ENCODE data around the gene ECSIT. TPM values are rescaled to one million over a fixed set of nuclear protein-coding genes. Genes with fewer than 3 reads are reported as not detected.

The ECSIT gene
- total and polyA plus RNA-seq, 2 donors (not counting 1 experiment from before 2014, with no cell fraction given) = 45.6 to 63.1 TPM

- DNase-seq (peak; percentile 67), ATAC-seq (ENCODE audit: low read depth) (peak; percentile 72)
- Mint-ChIP-seq H3K4me3 (no peak overlapping the region), H3K9me3 (ENCODE audit: insufficient read depth) (no peaks in the 10 kb centered on the region), H3K27ac (no peak overlapping the region), H3K4me1 (no peaks in the 10 kb centered on the region), H3K27me3 (no peaks in the 10 kb centered on the region)
- intact Hi-C loops (cut with micrococcal nuclease) = loop anchor here (1.0 to 2.0 kb wide), 2 partner anchors 64 to 91 kb away; no protein-coding TSS in a partner anchor
- no peaks in the 10 kb centered on the region for H3K27me3 ChIP-seq (replicated peaks in 1 of 4; ENCODE audit: control extremely low read depth in 1 of 4, control insufficient read depth in 3 of 4, insufficient read depth in 4 of 4, low read length in 3 of 4)
- no peak overlapping the region for H3K4me3 ChIP-seq (ENCODE audit: control extremely low read depth in 1 of 5, extremely low read depth in 1 of 5, insufficient read depth in 1 of 5, low read depth in 2 of 5, low read length in 4 of 5)
- H3K27ac ChIP-seq (ENCODE audit: low read length in 2 of 2) = no peak overlapping the region
- no peak overlapping the region for H3K4me2 ChIP-seq (replicated peaks; ENCODE audit: low read depth, low read length, poor library complexity, severe bottlenecking)
- H3K9ac ChIP-seq (ENCODE audit: low read length) = no peak overlapping the region
- peaks cover 0 to 20% of the 10 kb centered on the region in 2 experiments for H3K36me3 ChIP-seq (replicated peaks in 1 of 2; ENCODE audit: control extremely low read depth in 1 of 2, control insufficient read depth in 1 of 2, extremely low read depth in 1 of 2, insufficient read depth in 2 of 2, low read length in 1 of 2)
- no peaks in the 10 kb centered on the region for H4K20me1 ChIP-seq (ENCODE audit: control insufficient read depth, insufficient read depth, low read length, poor library complexity, severe bottlenecking)
- WGBS (ENCODE audit: insufficient coverage) = 75% methylated on average over 13 of the region's 17 CpGs
- CTCF ChIA-PET = interaction anchor here (0.5 to 0.8 kb wide), 3 partner anchors 70 to 116 kb away, joined by 4 to 6 read pairs (median 5); no protein-coding TSS in a partner anchor
- H3K4me1 ChIP-seq (ENCODE audit: control insufficient read depth in 2 of 2, insufficient read depth in 2 of 2, low read length in 2 of 2) = no peaks in the 10 kb centered on the region
- no peaks in the 10 kb centered on the region for H3K9me3 ChIP-seq (ENCODE audit: control extremely low read depth in 1 of 3, control insufficient read depth in 2 of 3, insufficient read depth in 1 of 3, low read length in 2 of 3)
- TF ChIP-seq CTCF (IDR thresholded peaks at IDR 0.05) (peak; percentile 70), EZH2 (IDR thresholded peaks at IDR 0.05; ENCODE audit: borderline replicate concordance, insufficient read depth, low read depth, low read length, poor library complexity, severe bottlenecking) (no peak)
- no peaks in the 10 kb centered on the region for H3K79me2 ChIP-seq (ENCODE audit: control insufficient read depth, insufficient read depth, low read length)
- H2AFZ ChIP-seq (ENCODE audit: insufficient read depth, low read depth, low read length, poor library complexity, severe bottlenecking) = no peak overlapping the region
- POLR2A ChIA-PET = no interaction called here
These were observed 32.4 kb downstream of the ECSIT start for GRCh38 chr19:11496391-11497163.

DNA sequence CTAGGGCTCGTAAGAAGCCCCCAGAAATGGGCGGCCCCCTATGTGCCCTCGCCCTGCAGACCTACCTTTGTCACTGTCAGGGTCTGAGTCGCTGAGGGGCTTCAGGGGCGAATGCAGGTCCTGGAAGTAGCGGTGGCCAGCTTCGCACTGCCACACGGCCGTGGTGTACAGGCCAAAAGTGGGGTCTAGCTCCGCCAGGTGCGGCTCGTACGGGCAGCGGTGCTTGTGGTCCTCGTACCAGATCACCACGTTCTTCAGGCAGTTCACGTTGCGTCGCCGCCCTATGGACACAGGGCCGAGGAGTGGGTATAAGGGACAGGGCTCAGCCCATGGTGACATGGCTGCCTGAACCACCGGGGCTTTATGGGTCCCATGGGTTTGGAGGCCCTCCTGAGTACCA lies 33.0 kb downstream of the ECSIT start:
- POLR2A ChIA-PET = no interaction called here
- Histone ChIP-seq H2AFZ (ENCODE audit: insufficient read depth, low read depth, low read length, poor library complexity, severe bottlenecking) (no peak overlapping the region), H3K27me3 (replicated peaks in 1 of 4; ENCODE audit: control extremely low read depth in 1 of 4, control insufficient read depth in 3 of 4, insufficient read depth in 4 of 4, low read length in 3 of 4) (no peaks in the 10 kb centered on the region), H3K9me3 (ENCODE audit: control extremely low read depth in 1 of 3, control insufficient read depth in 2 of 3, insufficient read depth in 1 of 3, low read length in 2 of 3) (no peaks in the 10 kb centered on the region), H3K79me2 (ENCODE audit: control insufficient read depth, insufficient read depth, low read length) (no peaks in the 10 kb centered on the region), H3K4me1 (ENCODE audit: control insufficient read depth in 2 of 2, insufficient read depth in 2 of 2, low read length in 2 of 2) (no peaks in the 10 kb centered on the region), H3K9ac (ENCODE audit: low read length) (no peak overlapping the region), H3K36me3 (replicated peaks in 1 of 2; ENCODE audit: control extremely low read depth in 1 of 2, control insufficient read depth in 1 of 2, extremely low read depth in 1 of 2, insufficient read depth in 2 of 2, low read length in 1 of 2) (peaks cover 0 to 22% of the 10 kb centered on the region in 2 experiments), H3K27ac (ENCODE audit: low read length in 2 of 2) (no peak overlapping the region), H4K20me1 (ENCODE audit: control insufficient read depth, insufficient read depth, low read length, poor library complexity, severe bottlenecking) (no peaks in the 10 kb centered on the region), H3K4me2 (replicated peaks; ENCODE audit: low read depth, low read length, poor library complexity, severe bottlenecking) (no peak overlapping the region), H3K4me3 (ENCODE audit: control extremely low read depth in 1 of 5, extremely low read depth in 1 of 5, insufficient read depth in 1 of 5, low read depth in 2 of 5, low read length in 4 of 5) (no peak overlapping the region)
- ATAC-seq (ENCODE audit: low read depth) = no peak
- Mint-ChIP-seq H3K27me3 (no peaks in the 10 kb centered on the region), H3K27ac (no peak overlapping the region), H3K9me3 (ENCODE audit: insufficient read depth) (no peaks in the 10 kb centered on the region), H3K4me3 (no peak overlapping the region), H3K4me1 (no peaks in the 10 kb centered on the region)
- intact Hi-C loops (cut with micrococcal nuclease) = loop anchor here (1.0 to 2.0 kb wide), 2 partner anchors 65 to 91 kb away; no protein-coding TSS in a partner anchor
- 96% methylated on average over 22 of the region's 22 CpGs for WGBS (ENCODE audit: insufficient coverage)
- TF ChIP-seq CTCF (IDR thresholded peaks at IDR 0.05) (no peak), EZH2 (IDR thresholded peaks at IDR 0.05; ENCODE audit: borderline replicate concordance, insufficient read depth, low read depth, low read length, poor library complexity, severe bottlenecking) (no peak)
- CTCF ChIA-PET = interaction anchor here (0.5 to 0.6 kb wide), 2 partner anchors 70 to 117 kb away, joined by 5 to 6 read pairs; no protein-coding TSS in a partner anchor
- no peak for DNase-seq

Measured in B cell (primary cell).